NCI-H510A (cell line): ENCODE measurements around the gene HDAC5.
"Not testable (repeated sequence)": the region's sequence is repeated elsewhere in the genome, so short reads cannot be mapped to it uniquely, and the experiment has no call there.

ENCODE experiments used
- DNase-seq: peaks from one replicate; lab custom pipeline; 2025; lab: John Stamatoyannopoulos, UW

HDAC5 gene

DNA sequence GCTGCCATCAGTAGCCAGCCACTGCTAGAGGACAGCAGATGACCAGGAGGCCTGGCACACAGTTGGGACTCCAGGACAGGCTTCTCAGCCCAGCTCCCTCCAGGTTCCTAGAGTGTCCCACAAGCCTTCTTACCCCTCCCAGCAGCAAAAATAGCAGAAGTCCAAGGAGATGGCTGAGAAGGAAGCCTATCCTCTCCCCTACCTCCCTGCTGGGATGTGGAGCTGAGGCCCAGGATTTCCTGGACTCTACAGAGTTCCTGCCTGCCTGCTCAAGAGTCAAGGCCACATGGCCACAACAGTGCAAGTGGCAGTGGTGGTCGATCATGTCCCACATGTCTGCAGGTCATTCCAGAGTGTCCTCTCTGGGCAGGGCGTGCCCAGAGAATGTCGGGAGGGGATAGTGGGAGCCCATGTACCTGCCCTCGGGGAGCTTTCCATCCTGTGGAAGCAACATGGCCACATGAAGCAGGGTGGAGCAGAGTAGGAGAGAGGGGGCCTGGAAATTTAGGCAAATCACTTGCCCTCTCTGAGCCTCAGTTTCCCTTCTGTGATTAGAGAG is 10.6 kb upstream of the HDAC5 start:
- DNase-seq: no peak

DNA sequence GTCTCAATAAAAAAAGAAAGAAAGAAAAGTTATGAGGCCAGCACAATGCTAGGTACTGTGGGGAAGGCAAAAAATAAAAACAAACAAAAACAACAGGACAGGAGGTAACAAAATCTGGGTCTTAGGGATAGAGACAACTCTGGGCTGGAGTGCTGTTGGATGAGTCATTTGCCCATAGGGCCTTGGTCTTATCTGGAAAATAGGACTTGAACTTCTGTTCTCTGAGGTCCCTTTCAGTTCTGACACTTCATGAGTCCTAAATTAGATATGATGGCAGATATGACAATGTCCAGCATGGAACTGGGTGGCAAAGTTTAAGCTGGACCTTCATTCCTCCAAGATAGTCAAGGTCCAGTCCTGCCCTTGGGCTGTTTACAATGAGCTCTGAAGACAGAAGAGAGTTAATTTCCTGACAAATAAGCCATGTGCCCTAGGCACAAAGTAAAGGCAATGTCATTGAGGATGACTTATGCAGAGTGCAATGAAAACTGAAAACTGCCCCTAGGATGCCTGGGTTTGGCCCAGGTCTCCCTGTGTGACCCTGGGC is 8.9 kb upstream of the HDAC5 start:
- no peak for DNase-seq

DNA sequence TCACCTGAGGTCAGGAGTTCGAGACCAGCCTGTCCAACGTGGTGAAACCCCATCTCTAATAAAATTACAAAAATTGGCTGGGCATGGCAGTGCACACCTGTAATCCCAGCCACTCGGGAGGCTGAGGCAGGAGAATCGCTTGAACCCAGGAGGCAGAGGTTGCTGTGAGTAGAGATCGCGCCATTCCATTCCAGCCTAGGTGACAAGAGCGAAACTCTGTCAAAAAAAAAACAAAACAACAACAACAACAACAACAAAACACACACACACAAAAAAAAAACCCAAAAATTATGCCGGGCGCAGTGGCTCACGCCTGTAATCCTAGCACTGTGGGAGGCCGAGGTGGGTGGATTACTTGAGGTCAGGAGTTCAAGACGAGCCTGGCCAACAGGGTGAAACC is 7.9 kb upstream of the HDAC5 start:
- not testable (repeated sequence) for DNase-seq

DNA sequence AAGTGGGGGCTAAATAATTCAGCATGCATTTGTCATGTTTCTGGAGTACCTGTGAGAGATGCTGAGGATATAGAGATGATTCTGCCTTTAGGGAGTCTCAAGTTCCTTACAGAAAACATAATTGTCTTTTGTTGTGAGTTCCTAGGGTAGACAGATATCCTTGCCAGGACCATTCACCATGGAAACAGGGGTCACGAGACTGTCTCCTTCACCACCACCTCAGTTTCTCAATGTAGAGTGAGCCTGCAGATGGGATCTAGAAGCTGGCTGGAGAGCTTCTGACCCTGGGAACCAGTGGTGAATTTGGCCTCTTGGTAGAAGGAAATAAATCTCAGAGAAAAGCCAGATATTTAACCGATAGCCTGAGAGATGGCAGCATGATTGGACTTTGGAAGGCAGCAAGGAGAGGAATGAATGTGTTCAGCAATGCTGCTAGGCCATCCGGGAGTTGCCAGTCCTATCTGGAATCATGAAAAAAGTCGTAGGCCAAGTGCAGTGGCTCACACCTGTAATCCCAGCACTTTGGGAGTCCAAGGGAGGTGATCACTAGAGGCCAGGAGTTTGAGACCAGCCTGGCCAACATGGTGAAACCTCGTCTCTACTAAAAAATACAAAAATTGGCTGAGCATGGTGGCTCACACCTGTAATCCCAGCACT is 7.4 kb upstream of the HDAC5 start:
- no peak for DNase-seq

DNA sequence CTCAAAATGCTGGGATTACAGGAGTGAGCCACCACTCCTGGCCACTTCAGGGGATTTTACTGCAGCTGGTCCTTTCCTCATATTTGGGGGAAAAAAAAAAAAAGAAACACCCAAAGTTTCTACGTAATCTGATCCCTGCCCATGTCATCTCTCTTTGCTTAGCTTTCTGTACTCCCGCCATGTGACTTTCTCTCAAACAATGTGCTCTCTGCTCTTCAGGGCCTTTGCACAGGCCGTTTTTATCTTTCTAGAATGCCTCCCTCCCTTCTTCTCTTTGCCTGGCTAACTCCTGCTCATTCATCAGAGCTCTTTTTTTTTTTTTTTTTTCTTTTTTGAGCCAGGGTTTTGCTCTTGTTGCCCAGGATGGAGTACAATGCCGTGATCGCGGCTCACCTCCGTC is 4.9 kb upstream of the HDAC5 start:
- no peak for DNase-seq

DNA sequence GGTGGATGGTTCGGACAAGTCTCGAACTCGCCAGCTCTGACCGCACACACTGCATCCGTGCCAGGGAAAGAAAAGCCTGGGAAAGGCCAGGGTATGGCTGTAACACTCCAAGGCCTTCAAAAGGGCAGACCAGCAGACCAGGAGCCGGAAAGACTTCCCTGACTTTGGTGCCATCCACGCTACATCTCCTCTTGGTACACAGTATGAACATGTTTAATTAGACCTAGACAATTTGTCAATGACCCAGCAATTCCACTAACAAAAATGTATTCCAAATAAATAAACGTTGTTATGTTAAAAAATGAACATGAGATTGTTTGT is 637 bp upstream of the HDAC5 start:
- no peak for DNase-seq

DNA sequence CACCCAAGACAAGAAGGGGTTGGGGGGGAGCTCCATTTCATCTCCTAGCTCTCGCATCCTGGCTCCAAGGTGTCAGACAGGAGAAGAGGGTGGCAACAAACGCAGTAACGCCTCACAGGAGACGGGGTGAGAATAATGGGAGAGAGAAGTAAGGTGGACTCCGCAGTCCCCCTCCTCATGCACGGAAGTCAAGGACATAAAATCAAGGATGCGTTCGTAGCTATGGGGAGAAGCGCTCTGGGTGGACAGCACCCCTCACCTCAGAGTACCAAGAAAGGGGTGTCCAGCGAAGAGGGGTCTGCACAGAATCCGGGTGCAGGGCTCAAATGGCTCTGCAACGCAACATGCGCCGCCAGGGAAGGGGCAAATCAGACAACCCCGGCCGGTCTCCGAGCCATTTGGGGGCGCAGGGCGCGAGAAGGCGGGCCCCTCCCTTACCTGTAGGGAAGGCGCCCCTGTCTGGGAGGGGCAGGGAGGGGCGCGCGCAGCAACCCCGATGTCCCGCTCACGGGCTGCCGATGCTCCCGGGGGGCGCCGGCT is 555 bp downstream of the HDAC5 start:
- no peak for DNase-seq

DNA sequence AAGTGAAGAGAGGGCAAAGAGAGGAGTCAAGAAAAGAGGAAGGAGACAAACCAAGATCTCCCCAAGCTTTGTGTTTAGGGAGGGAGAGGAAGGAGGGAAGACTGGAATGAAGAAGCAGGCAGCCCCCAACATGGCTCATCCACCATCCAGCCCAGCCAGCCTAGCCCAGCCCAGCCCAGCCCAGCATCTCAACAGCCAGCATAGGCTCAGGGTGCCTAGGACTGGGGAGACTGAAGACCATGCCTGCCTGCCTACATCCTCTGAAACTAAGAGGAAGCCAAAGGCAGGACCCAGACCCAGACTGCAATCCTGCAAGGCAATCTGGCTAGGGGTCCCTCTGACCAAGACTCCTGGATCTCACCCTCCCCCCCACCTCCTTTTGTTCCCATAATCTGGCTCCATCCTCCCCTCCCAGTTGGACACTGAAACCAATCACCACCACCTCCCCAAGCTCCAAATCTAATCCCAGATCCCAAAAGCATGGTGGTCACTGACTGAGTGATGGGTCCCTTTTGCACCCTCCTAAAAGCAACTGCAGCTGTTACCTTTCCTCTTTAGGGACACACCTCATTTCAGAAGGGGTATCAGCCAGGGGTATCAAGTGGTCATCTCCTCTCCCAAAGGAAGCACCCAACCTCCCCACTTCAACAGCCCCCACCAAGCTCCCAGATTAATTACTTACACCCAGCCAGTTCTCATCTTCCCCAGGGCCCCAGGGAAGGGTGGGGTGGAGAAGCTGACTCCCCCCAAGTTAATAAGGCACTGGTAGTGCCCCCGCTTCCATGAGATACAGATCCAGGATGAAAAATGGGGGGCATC is 1.2 kb downstream of the HDAC5 start:
- no peak for DNase-seq

DNA sequence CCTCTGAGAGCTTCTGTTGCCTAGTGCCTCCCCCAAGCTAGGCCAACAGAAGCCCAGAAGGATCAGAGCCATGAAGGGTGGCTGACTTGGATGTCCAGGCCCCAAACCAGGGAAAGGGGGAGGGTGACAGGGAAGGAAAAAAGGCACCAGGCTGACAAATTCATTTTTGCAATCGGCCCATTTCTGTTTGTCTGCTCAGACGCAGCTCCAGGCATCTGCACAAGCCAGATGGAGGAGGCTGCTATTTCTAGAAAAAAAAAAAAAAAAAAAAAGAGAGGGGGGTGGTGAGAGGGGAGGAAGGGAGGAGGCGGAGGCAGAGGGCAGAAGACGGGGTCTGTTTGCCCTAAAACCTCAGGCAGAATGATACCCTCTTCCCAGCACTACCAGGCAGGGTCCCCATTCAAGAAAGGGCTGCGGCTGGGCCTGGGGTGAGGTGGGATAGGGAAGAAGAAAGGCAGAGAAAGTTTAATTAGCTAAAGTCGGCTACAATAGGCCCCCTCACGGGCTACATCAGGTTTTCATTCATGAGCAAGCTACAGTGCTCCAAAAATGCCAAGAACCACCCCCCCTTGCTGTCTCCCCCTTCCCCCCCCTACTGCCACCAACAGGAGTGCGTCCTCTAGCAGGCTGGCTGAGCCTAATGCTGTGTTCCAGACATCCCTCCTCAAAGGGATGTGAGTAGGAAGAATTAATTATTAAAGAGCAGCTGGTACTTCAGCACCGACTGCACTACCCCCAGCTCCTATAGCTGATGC is 2.4 kb downstream of the HDAC5 start:
- DNase-seq: no peak

DNA sequence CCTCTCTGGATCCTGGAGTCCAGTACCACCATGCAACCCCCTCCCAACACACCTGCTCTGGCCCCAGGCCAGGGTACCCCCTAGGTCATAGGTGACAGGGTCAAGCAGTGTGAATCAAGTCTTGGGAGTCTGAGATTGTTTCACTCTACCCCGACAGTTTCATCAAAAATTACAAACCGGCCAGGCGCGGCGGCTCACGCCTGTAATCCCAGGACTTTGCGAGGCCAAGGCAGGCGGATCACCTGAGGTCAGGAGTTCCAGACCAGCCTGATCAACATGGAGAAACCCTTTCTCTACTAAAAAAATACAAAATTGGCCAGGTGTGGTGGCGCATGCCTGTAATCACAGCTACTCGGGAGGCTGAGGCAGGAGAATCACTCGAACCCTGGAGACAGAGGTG is 3.2 kb downstream of the HDAC5 start:
- not testable (repeated sequence) for DNase-seq

DNA sequence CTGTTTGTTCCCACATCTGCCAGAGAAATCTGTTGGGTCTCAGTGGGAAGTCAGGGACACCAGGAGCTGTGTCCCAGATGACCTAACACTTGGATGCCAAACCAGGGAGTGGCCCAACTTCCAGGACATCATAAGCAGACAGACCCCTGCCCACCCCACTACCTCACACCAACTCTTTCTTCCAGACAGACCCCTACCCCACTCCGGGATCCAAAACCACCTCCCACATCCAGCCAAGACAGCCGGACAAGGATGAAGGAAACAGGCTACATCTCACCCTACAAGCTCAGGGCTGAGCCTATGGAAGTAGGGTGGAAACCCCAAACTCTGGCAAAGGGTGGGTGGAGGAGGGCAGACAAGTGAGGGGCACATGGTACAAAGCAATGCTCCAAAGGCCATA is 3.6 kb downstream of the HDAC5 start:
- no peak for DNase-seq

DNA sequence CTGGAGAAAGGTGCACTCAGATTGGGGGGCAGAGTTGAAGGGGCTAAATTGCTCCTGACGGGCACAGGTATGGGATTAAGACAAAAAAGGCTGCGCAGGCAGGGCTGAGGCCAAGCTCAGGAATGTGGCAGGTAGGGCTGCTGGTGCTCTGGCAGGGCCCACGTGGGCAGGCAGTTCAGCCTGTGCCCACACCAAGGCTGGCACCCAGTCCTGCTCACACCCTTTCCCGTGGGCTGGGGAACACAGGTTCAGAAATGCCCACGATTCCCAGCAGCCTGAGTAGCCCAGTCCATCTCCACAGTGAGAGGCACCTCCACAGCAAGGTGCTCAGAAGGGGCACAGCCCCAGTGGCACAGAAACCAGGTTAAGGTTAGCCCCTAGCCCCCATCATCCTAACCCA is 4.4 kb downstream of the HDAC5 start:
- no peak for DNase-seq

DNA sequence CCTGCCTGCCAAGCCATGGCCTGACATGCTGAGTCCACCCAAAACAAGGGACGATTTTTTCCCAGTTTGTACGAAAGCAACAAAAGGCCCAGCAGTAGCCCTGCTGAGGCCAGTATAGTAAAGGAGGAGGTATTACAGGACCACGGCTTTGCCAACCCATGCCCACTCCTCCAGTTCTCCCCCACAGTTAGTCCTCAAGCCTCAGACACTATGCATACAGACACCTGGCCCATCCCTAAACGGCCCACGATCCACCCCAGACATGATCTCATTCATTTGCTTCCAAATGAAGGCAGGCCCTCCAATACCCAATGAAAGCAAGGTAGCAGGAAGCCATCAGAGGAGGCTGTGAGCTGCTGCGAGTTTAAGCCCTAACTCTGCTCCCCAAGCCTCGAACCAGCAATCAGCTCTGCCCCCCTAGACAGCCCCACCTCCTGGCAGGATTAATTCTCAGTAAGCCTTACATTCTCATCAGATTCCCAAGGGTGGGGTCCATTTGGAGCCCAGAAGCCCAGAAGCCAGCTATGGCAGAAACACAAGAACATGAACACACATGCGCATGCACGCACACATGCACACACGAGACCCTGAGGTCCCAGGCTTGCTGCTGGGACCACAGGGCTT is 4.9 kb downstream of the HDAC5 start:
- DNase-seq: no peak

DNA sequence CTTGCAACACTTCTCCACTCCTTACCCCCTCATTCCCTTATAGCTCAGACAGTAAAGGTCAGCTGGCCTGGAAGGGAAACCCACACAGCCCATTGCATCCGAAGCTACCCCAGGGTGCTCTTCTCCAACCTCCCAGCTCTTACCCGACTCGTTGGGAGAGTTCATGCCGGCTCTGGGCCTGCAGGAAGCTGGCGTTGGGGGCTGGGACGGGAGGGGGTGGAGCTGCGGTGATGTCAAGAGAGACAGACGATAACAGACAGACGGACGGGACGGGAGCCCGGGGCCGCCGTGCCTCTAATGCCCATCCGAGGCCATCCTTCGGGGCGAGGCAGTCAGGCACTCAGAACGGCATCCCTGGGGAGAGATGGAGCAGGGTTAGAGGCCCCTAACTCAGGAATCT is 6.1 kb downstream of the HDAC5 start:
- DNase-seq: no peak

DNA sequence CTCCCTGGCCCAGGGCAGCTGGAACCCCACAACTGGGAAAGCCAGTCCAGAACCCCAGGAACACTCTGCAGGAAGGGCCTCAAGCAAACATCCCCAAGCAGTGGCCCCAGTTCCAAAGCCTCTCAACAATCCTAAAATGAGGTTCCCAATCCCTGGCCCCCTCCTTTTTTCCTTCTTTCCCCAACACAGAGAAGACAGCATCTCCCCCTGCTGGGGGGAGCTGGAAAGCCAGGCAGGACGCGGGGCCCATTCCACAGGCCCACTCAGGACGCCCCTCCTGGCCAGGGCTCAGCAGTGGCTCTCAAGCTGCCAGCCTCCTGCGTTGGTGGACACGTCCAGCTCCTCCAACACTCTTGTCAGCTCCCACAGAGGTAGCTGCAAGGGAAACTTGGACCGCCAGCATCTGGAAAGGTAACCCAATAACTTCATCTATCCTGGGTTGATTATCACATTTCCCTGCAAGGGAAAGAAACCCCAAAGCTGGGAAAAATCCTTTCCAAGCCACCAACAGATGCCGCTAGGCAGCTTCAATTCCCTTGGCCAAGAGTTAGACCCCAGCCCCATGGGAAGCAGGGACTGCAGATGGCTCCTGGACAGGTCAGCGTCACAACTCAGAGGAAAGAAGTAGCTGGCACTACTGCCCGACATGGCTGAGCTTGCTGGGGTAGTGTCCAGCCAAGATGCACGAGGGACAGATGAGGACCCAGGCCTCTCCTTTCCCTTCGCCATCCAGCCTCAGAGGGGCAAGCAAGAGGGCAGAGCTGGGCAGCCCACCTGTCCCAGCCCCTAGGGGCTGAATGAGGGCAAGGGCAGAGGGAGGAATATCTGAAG is 7.6 kb downstream of the HDAC5 start:
- DNase-seq: no peak

DNA sequence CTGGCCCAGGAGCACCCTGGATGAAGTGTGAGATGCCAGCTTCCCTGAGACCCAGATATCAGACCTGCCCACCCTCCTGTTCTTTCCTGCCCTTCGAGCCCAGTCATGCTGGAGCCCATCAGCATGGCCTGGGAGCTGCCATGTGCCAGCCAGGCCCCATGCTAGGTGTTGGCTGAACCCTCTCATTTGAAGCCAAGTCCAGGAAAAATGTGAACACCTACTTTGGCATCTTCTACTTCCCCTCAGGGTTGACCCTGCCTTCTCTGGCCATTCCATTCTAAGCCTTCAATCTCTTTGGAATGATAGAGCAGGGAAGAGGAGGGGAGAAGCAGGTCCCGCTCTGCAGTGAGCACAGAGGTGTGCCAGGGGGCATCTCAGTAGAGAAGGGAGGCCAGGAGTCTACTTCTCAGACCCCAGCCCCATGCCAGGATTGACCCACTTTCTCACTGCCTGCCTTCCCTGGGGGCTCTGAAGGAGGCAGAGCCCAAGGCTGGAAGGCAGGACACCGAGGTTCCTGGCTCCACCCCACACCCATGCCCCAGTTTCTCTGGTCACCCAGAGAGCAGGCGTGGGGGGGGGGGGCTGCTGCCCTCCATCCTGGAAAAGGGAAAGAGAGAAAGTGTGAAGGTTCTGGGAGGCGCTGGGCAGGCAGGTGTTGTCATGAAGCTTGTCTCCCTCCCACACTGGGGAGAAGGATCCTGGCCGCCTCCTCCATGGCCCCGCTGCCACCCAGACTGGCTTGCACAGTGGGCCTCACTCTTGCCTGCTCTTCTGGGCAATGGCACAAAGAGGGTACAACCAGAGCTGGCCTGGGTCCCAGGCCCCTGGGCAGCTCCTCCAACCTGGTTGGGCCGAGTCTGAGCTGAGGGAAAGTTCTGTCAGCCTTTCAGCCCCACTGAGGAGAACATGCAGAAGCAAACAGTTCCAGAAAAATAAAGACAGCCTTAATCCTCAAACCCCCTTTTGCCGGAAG is 9.3 kb downstream of the HDAC5 start:
- no peak for DNase-seq

DNA sequence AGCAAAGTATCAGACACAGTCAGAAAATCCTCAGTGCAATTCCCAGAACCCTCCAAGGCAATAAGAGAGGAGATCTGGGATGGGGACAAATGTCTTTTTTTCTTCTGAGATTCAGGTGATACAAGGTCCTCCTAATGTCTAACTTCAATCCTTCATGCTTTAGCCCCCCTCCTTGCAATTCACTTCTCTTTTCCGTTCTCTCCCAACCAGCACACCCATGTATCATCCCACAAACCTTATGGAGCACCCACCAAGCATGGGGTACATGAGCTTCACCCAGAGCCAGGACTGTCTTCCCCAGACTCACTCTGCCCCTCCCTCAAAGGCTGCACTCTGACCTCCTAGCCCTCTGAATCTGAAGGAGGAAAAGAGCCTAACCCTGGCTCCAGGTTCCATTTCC is 10.1 kb downstream of the HDAC5 start:
- DNase-seq: no peak

DNA sequence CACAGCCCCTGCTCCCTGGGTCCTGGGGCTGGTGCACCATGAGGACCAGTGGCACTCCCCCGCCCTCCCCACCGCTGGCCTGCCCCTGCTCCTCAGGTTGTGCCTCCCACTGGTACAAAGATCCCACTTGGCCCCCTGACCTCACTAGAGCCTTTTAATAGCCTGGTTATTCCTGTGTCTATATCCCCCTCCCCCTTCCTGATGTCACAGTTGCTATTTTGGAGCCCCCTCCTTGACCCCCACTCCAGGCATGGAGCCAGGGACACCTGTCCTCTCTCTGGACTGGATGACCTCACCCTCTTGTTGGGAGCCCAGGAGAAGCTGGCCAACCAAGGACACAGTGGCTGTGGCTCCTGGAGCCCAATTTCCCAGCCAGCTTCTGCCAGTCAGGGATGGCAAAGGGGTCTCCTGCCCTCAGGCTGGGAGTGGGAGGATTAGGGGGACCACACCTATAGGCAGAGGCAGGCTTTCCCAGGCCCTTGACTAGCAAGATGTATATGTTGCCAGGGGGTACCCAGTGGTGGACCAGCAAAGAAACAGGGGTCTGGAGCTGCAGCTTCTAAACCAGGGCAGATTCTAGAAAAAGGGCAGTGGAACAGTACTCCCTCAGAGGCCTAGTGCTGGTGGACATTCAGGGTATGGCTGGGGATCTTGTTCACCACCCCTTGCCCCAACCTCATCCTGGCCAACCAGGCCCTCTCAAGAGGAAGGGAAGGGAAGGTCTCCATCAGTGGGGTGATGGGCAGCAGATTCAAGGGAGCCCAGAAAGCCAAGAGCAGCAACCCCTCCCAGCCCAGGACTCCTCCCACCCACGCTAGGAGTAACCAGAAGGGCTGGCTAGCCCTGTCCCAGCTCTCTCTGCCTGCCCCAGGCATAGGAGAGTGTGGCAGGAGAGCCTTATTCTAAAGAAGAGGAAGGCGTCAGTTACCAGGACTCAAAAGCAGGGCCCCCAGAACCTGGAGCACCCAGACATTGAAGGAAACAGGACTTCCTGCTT is 10.9 kb downstream of the HDAC5 start:
- no peak for DNase-seq
